HL-60 (cell line): ENCODE measurements around the gene CCDC138.

Experiments used
- DNase-seq, 2 experiments: peaks; one replicate each; pipeline ENCODE4 v3.0.0-alpha.2; 2010 to 2020; ENCODE audit warnings: low read depth in 1 of 2, low spot score in 1 of 2
- H3K27ac ChIP-seq: fragments of 250-450 bp; sonication (Bioruptor Pico); replicated peaks from 2 replicates; pipeline ENCODE4 v1.5.1; 2020; ENCODE audit warnings: mild to moderate bottlenecking, moderate library complexity
- H3K27me3 ChIP-seq: fragments of 250-450 bp; sonication (Bioruptor Pico); 2 replicates; pipeline ENCODE4 v1.5.1; 2021; ENCODE audit warnings: mild to moderate bottlenecking, moderate library complexity; ENCODE audit not compliant: insufficient read depth, poor library complexity, severe bottlenecking
- H3K4me3 ChIP-seq: replicated peaks from 2 replicates; pipeline ENCODE4 v1.5.1; 2011; ENCODE audit warnings: mild to moderate bottlenecking, control low read depth, low read length; ENCODE audit not compliant: insufficient read depth
- CTCF ChIP-seq: IDR thresholded peaks from one replicate; pipeline ENCODE4 v1.5.1; 2011; ENCODE audit warnings: low read length, control low read depth, inconsistent platforms; ENCODE audit not compliant: insufficient read depth
- GABPA ChIP-seq: IDR thresholded peaks from 2 replicates; pipeline ENCODE4 v1.6.1; 2012; ENCODE audit warnings: low read depth
- POLR2AphosphoS5 ChIP-seq: IDR thresholded peaks from 2 replicates; pipeline ENCODE4 v1.6.1; 2012; ENCODE audit warnings: low read depth
- REST ChIP-seq: IDR thresholded peaks from 2 replicates; pipeline ENCODE4 v1.6.1; 2012; ENCODE audit warnings: low read depth; ENCODE audit not compliant: insufficient replicate concordance
- SPI1 ChIP-seq: IDR thresholded peaks from 2 replicates; pipeline ENCODE4 v1.6.1; 2012; ENCODE audit warnings: low read depth, mild to moderate bottlenecking, borderline replicate concordance

CCDC138 gene

GRCh38 chr2:108829578-108830310 lies 43.2 kb downstream of the CCDC138 start:
- TF ChIP-seq SPI1 (no peak), CTCF (no peak), POLR2AphosphoS5 (no peak), GABPA (no peak), REST (no peak)
- H3K27ac ChIP-seq: no peak overlapping the region
- no peaks in the 10 kb centered on the region for H3K27me3 ChIP-seq
- no peak overlapping the region for H3K4me3 ChIP-seq
- DNase-seq: no peak

GRCh38 chr2:108833219-108833618 lies 46.6 kb downstream of the CCDC138 start:
- TF ChIP-seq POLR2AphosphoS5 (no peak), SPI1 (no peak), GABPA (no peak), CTCF (no peak), REST (no peak)
- H3K27ac ChIP-seq: no peak overlapping the region

GRCh38 chr2:108834620-108835019 lies 48.0 kb downstream of the CCDC138 start:
- no peak for DNase-seq
- Histone ChIP-seq H3K27me3 (no peaks in the 10 kb centered on the region), H3K4me3 (no peak overlapping the region), H3K27ac (no peak overlapping the region)
- no peak for TF ChIP-seq REST
- TF ChIP-seq POLR2AphosphoS5: no peak
- TF ChIP-seq SPI1: no peak
- TF ChIP-seq CTCF: no peak
- TF ChIP-seq GABPA: no peak

More at GRCh38 chr2:108833219-108833618, 46.6 kb downstream of the CCDC138 start:
- DNase-seq: no peak
- H3K4me3 ChIP-seq: no peak overlapping the region
- no peaks in the 10 kb centered on the region for H3K27me3 ChIP-seq
